ENCODE measurements around the gene SOX2.

DNA sequence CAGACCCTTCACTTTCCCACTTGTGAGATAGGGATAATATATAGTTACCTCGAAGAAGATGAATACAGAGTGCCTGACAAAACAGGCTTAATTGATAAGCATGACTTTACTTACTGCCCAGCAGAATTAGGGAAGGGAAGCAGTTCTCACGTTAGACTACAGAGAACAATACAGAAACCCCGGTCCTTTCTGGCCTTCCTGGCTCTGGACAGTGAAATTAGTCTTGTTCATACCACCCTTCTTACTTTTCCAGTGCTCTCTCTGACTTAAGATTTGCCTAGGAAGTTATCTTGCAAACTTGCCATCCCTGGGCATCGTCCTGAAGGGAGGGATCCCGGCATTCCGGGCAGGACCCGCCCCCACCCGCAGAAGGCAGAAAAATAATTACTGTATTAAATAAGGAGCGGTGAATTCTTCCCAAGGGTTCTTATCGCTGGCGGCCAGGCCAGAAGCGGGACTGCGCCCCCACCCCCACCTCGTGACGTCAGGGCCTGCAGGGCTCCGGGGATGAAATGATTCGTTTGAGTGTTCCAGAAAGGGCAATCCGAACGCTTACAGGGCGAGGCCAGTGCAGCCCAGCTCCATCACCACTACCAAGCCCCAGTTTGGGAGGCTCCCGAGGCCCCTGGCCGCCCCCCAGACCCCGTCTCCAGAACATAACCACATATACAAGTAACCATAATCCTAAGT, 8.4 kb downstream of the SOX2 start:
- TF ChIP-seq POLR2A (IDR thresholded peaks at IDR 0.05) = no peak
- TF ChIP-seq, protein P1, sequence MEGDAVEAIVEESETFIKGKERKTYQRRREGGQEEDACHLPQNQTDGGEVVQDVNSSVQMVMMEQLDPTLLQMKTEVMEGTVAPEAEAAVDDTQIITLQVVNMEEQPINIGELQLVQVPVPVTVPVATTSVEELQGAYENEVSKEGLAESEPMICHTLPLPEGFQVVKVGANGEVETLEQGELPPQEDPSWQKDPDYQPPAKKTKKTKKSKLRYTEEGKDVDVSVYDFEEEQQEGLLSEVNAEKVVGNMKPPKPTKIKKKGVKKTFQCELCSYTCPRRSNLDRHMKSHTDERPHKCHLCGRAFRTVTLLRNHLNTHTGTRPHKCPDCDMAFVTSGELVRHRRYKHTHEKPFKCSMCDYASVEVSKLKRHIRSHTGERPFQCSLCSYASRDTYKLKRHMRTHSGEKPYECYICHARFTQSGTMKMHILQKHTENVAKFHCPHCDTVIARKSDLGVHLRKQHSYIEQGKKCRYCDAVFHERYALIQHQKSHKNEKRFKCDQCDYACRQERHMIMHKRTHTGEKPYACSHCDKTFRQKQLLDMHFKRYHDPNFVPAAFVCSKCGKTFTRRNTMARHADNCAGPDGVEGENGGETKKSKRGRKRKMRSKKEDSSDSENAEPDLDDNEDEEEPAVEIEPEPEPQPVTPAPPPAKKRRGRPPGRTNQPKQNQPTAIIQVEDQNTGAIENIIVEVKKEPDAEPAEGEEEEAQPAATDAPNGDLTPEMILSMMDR (IDR thresholded peaks at IDR 0.05) = no peak

All from esophagus squamous epithelium (tissue), 4 donors.